Measurements from ENCODE around the gene USP43.
A peak's percentile ranks its signal among the peaks of the same experiment; 100 is the strongest.
"Not testable (repeated sequence)": the region's sequence is repeated elsewhere in the genome, so short reads cannot be mapped to it uniquely, and the experiment has no call there.

The USP43 gene

GRCh38 chr17:9644910-9645751, at the start of gene USP43:
TSS of gene USP43 (plus strand) at chr17:9645517. CDS start at chr17:9645633, 116 bp downstream.
- DNase-seq (ENCODE audit: low read depth, low spot score), result peak; percentile 88

GRCh38 chr17:9597638-9598037, 47.7 kb upstream of the USP43 start:
- DNase-seq (ENCODE audit: low read depth, low spot score), result not testable (repeated sequence)

GRCh38 chr17:9598661-9599060, 46.7 kb upstream of the USP43 start:
- no peak for DNase-seq (ENCODE audit: low read depth, low spot score)

- not testable (repeated sequence) for DNase-seq (ENCODE audit: low read depth, low spot score)
Measured at GRCh38 chr17:9604583-9604982, 40.7 kb upstream of the USP43 start.

- DNase-seq (ENCODE audit: low read depth, low spot score), result no peak
Measured at GRCh38 chr17:9606453-9606852, 38.9 kb upstream of the USP43 start.

- not testable (repeated sequence) for DNase-seq (ENCODE audit: low read depth, low spot score)
Measured at GRCh38 chr17:9607058-9607457, 38.3 kb upstream of the USP43 start.

- DNase-seq (ENCODE audit: low read depth, low spot score), result no peak
Measured at GRCh38 chr17:9611557-9611956, 33.8 kb upstream of the USP43 start.

- DNase-seq (ENCODE audit: low read depth, low spot score), result no peak
Measured at GRCh38 chr17:9612006-9612405, 33.3 kb upstream of the USP43 start.

GRCh38 chr17:9615486-9615885, 29.8 kb upstream of the USP43 start:
- DNase-seq (ENCODE audit: low read depth, low spot score), result no peak

- no peak for DNase-seq (ENCODE audit: low read depth, low spot score)
Measured at GRCh38 chr17:9622961-9623360, 22.4 kb upstream of the USP43 start.

- no peak for DNase-seq (ENCODE audit: low read depth, low spot score)
Measured at GRCh38 chr17:9628509-9628908, 16.8 kb upstream of the USP43 start.

GRCh38 chr17:9632741-9633140, 12.6 kb upstream of the USP43 start:
- no peak for DNase-seq (ENCODE audit: low read depth, low spot score)

- no peak for DNase-seq (ENCODE audit: low read depth, low spot score)
Measured at GRCh38 chr17:9635340-9635739, 10.0 kb upstream of the USP43 start.

- no peak for DNase-seq (ENCODE audit: low read depth, low spot score)
Measured at GRCh38 chr17:9636501-9636900, 8.8 kb upstream of the USP43 start.

- not testable (repeated sequence) for DNase-seq (ENCODE audit: low read depth, low spot score)
Measured at GRCh38 chr17:9640388-9640787, 4.9 kb upstream of the USP43 start.

- DNase-seq (ENCODE audit: low read depth, low spot score), result no peak
Measured at GRCh38 chr17:9643611-9644010, 1.7 kb upstream of the USP43 start.

- peak; percentile 66 for DNase-seq (ENCODE audit: low read depth, low spot score)
Measured at GRCh38 chr17:9645851-9646545, 681 bp downstream of the USP43 start.

- peak; percentile 44 for DNase-seq (ENCODE audit: low read depth, low spot score)
Measured at GRCh38 chr17:9646546-9646885, 1.2 kb downstream of the USP43 start.

GRCh38 chr17:9647014-9647413, 1.7 kb downstream of the USP43 start:
- DNase-seq (ENCODE audit: low read depth, low spot score), result peak; percentile 76

- DNase-seq (ENCODE audit: low read depth, low spot score), result peak; percentile 84
Measured at GRCh38 chr17:9648521-9649110, 3.3 kb downstream of the USP43 start.

GRCh38 chr17:9658593-9659211, 13.4 kb downstream of the USP43 start:
- no peak for DNase-seq (ENCODE audit: low read depth, low spot score)

GRCh38 chr17:9661027-9661426, 15.7 kb downstream of the USP43 start:
- no peak for DNase-seq (ENCODE audit: low read depth, low spot score)
